Activated CD4-positive, CD25-positive, alpha-beta regulatory T cell (primary cell): ENCODE measurements around the gene NELFB.
"Not testable (repeated sequence)": the region's sequence is repeated elsewhere in the genome, so short reads cannot be mapped to it uniquely, and the experiment has no call there.

Source experiments
- DNase-seq, 4 experiments: peaks; one replicate each; lab custom pipeline; 2025; lab: John Stamatoyannopoulos, UW

The NELFB gene

GRCh38 chr9:137247135-137247915, 7.8 kb upstream of the NELFB start:
- no peak for DNase-seq

- no peak for DNase-seq
Measured at GRCh38 chr9:137247916-137248175, 7.3 kb upstream of the NELFB start.

- DNase-seq: no peak
Measured at GRCh38 chr9:137250329-137251193, 4.6 kb upstream of the NELFB start.

- DNase-seq: no peak
Measured at GRCh38 chr9:137251194-137251461, 4.0 kb upstream of the NELFB start, which contains the start of gene STPG3. Gene STPG3, plus strand, starts transcription at chr9:137251286. Its CDS starts 1 bp downstream, at chr9:137251287.

- DNase-seq: no peak
Measured at GRCh38 chr9:137251490-137252268, 3.4 kb upstream of the NELFB start.

- DNase-seq: no peak
Measured at GRCh38 chr9:137252555-137253506, 2.3 kb upstream of the NELFB start.

- DNase-seq: no peak
Measured at GRCh38 chr9:137253717-137254623, 1.2 kb upstream of the NELFB start.

GRCh38 chr9:137255448-137256114, 454 bp downstream of the NELFB start:
- peak in 1 of 4 experiments; percentile 42 for DNase-seq

- no peak for DNase-seq
Measured at GRCh38 chr9:137256362-137256761, 1.2 kb downstream of the NELFB start.

- no peak for DNase-seq
Measured at GRCh38 chr9:137256856-137257255, 1.7 kb downstream of the NELFB start.

GRCh38 chr9:137262173-137262908, 7.2 kb downstream of the NELFB start:
- DNase-seq: not testable (repeated sequence)

- no peak for DNase-seq
Measured at GRCh38 chr9:137262909-137263285, 7.8 kb downstream of the NELFB start.

- DNase-seq: no peak
Measured at GRCh38 chr9:137263506-137263905, 8.4 kb downstream of the NELFB start.

GRCh38 chr9:137264067-137264466, 8.9 kb downstream of the NELFB start:
- DNase-seq: no peak

- DNase-seq: no peak
Measured at GRCh38 chr9:137265496-137266161, 10.5 kb downstream of the NELFB start.

- no peak for DNase-seq
Measured at GRCh38 chr9:137266162-137266527, 11.0 kb downstream of the NELFB start.

GRCh38 chr9:137266585-137267453, 11.7 kb downstream of the NELFB start:
- no peak for DNase-seq

GRCh38 chr9:137267933-137268355, 12.8 kb downstream of the NELFB start:
- no peak for DNase-seq
